ENCODE results near the gene IL27RA. TPM values are rescaled to one million over a fixed set of nuclear protein-coding genes. Genes with fewer than 3 reads are reported as not detected.

IL27RA gene
- total and polyA plus RNA-seq, 2 donors (not counting 3 experiments of a cell fraction or from before 2014, with no cell fraction given), result 1.6 to 4.5 TPM

GRCh38 chr19:13995017-13995728 lies 36.4 kb upstream of the IL27RA start:
- TF ChIP-seq POLR2AphosphoS5 (IDR thresholded peaks at IDR 0.05; ENCODE audit: insufficient read depth, low read depth, low read length) (no peak), POLR2A (IDR thresholded peaks at IDR 0.05; ENCODE audit: low read depth, low read length) (no peak), GATA2 (IDR thresholded peaks at IDR 0.05; ENCODE audit: insufficient read depth, insufficient read length, low read depth, low read length) (no peak), EZH2 (IDR thresholded peaks at IDR 0.05; ENCODE audit: borderline replicate concordance, low read depth, low read length, severe bottlenecking) (no peak), MYC (IDR thresholded peaks at IDR 0.05; ENCODE audit: low read depth, low read length) (no peak), FOS (IDR thresholded peaks at IDR 0.05; ENCODE audit: borderline replicate concordance, insufficient read depth, low read length) (no peak), JUN (IDR thresholded peaks at IDR 0.05; ENCODE audit: borderline replicate concordance, insufficient read depth, insufficient read length, low read depth) (no peak)
- TF ChIP-seq, protein P1, sequence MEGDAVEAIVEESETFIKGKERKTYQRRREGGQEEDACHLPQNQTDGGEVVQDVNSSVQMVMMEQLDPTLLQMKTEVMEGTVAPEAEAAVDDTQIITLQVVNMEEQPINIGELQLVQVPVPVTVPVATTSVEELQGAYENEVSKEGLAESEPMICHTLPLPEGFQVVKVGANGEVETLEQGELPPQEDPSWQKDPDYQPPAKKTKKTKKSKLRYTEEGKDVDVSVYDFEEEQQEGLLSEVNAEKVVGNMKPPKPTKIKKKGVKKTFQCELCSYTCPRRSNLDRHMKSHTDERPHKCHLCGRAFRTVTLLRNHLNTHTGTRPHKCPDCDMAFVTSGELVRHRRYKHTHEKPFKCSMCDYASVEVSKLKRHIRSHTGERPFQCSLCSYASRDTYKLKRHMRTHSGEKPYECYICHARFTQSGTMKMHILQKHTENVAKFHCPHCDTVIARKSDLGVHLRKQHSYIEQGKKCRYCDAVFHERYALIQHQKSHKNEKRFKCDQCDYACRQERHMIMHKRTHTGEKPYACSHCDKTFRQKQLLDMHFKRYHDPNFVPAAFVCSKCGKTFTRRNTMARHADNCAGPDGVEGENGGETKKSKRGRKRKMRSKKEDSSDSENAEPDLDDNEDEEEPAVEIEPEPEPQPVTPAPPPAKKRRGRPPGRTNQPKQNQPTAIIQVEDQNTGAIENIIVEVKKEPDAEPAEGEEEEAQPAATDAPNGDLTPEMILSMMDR (IDR thresholded peaks at IDR 0.05; ENCODE audit: extremely low read depth in 1 of 2, insufficient read depth in 1 of 2, low read depth in 1 of 2, low read length in 2 of 2), result no peak
- TF ChIP-seq, protein P2, sequence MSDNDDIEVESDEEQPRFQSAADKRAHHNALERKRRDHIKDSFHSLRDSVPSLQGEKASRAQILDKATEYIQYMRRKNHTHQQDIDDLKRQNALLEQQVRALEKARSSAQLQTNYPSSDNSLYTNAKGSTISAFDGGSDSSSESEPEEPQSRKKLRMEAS (IDR thresholded peaks at IDR 0.05; ENCODE audit: insufficient read depth, insufficient read length), result no peak
- ChIA-PET POLR2A (no interaction called here), CTCF (interaction anchor here (1.1 to 1.4 kb wide), 2 partner anchors 18 to 37 kb away, joined by 4 read pairs; partner anchors contain the start of gene IL27RA)
- BruUV-seq (replicated peaks), result no TSS peak
- H3K79me2 ChIP-seq (ENCODE audit: control insufficient read depth, insufficient read depth, low read length), result peaks cover 2% of the 10 kb centered on the region
- H3K27ac ChIP-seq (ENCODE audit: insufficient read depth, low read depth, low read length), result no peak overlapping the region
- no peaks in the 10 kb centered on the region for H3K9me1 ChIP-seq (replicated peaks; ENCODE audit: control insufficient read depth, extremely low read depth, insufficient read depth, low read length)
- no peaks in the 10 kb centered on the region for H3K27me3 ChIP-seq (ENCODE audit: control insufficient read depth in 2 of 2, insufficient read depth in 2 of 2, low read length in 2 of 2)
- H3K9ac ChIP-seq (replicated peaks; ENCODE audit: extremely low read depth, insufficient read depth, low read length), result no peak overlapping the region
- no peaks in the 10 kb centered on the region for H3K9me3 ChIP-seq (replicated peaks; ENCODE audit: control insufficient read depth, insufficient read depth, low read length)
- H3K36me3 ChIP-seq (ENCODE audit: control insufficient read depth in 2 of 2, extremely low read depth in 1 of 2, insufficient read depth in 2 of 2, low read length in 2 of 2), result peaks cover 0 to 7% of the 10 kb centered on the region in 2 experiments
- H3K4me2 ChIP-seq (ENCODE audit: insufficient read depth, low read length), result no peak overlapping the region
- H2AFZ ChIP-seq (ENCODE audit: low read depth, low read length), result no peak overlapping the region
- H4K20me1 ChIP-seq (replicated peaks; ENCODE audit: control insufficient read depth, extremely low read depth, insufficient read depth, low read length), result no peaks in the 10 kb centered on the region
- no peak overlapping the region for H3K4me3 ChIP-seq (replicated peaks in 1 of 3; ENCODE audit: insufficient read depth in 1 of 3, low read depth in 1 of 3, low read length in 3 of 3)
- dilution Hi-C loops (cut with MboI; ENCODE audit: extremely low pct_ligation_motif_present, low sequenced_read_pairs), result no loop called here
- H3K4me1 ChIP-seq (ENCODE audit: control insufficient read depth, extremely low read depth, insufficient read depth, low read length), result no peaks in the 10 kb centered on the region
- intact Hi-C loops (cut with micrococcal nuclease), result no loop called here
- FAIRE-seq, result no peak
- DNase-seq (ENCODE audit: low read depth, low spot score), result no peak

All from endothelial cell of umbilical vein (primary cell).